MCF 10A (cell line): ENCODE results near the gene SUOX. TPM values are rescaled to one million over a fixed set of nuclear protein-coding genes. Genes with fewer than 3 reads are reported as not detected.
"Not testable (repeated sequence)": the region's sequence is repeated elsewhere in the genome, so short reads cannot be mapped to it uniquely, and the experiment has no call there.

Experiments used
- BruUV-seq: library from RNA; stranded (reverse); fragments of 400-500 nt; replicated peaks from 2 replicates; lab custom pipeline; 2021; lab: Mats Ljungman, UMichigan
- CTCF ChIA-PET: fragments of 300-600 bp; sonication (Branson Sonifier 250); formaldehyde crosslinking; extraction: SDS; loops from one replicate; lab custom pipeline; 2021; ENCODE audit warnings: antibody characterized with exemption, inconsistent platforms; lab: Yijun Ruan, JAX
- POLR2A ChIA-PET: fragments of 300-600, 350-650 bp; sonication (Branson Sonifier 250); formaldehyde crosslinking; extraction: SDS; loops from one replicate; lab custom pipeline; 2020; ENCODE audit warnings: antibody characterized with exemption, inconsistent platforms; lab: Yijun Ruan, JAX
- DNase-seq: peaks from one replicate; pipeline ENCODE4 v3.0.0-alpha.2; 2018; ENCODE audit not compliant: unreplicated experiment
- H3K27ac Mint-ChIP-seq: one replicate; pipeline ENCODE4 v1.8.0; 2022; ENCODE audit warnings: mild to moderate bottlenecking, low read depth, mixed read lengths; ENCODE audit not compliant: unreplicated experiment
- H3K27me3 Mint-ChIP-seq: one replicate; pipeline ENCODE4 v1.8.0; 2022; ENCODE audit warnings: mixed read lengths; ENCODE audit not compliant: insufficient read depth, unreplicated experiment
- H3K36me3 Mint-ChIP-seq: one replicate; pipeline ENCODE4 v1.8.0; 2022; ENCODE audit warnings: mild to moderate bottlenecking, moderate library complexity, mixed read lengths; ENCODE audit not compliant: insufficient read depth, unreplicated experiment
- H3K4me1 Mint-ChIP-seq: one replicate; pipeline ENCODE4 v1.8.0; 2022; ENCODE audit warnings: mixed read lengths; ENCODE audit not compliant: insufficient read depth, unreplicated experiment
- H3K4me3 Mint-ChIP-seq: one replicate; pipeline ENCODE4 v1.8.0; 2022; ENCODE audit warnings: mild to moderate bottlenecking, moderate library complexity, mixed read lengths; ENCODE audit not compliant: unreplicated experiment
- H3K9me3 Mint-ChIP-seq: one replicate; pipeline ENCODE4 v1.8.0; 2022; ENCODE audit warnings: mixed read lengths; ENCODE audit not compliant: unreplicated experiment
- CTCF ChIP-seq: fragments of 200-600 bp; IDR thresholded peaks from one replicate; pipeline ENCODE4 v1.8.0; 2022; ENCODE audit warnings: antibody characterized with exemption, mild to moderate bottlenecking; ENCODE audit not compliant: unreplicated experiment
- intact Hi-C: fragments of 100-400 bp; cut with micrococcal nuclease; formaldehyde crosslinking; loops from 2 replicates; pipeline ENCODE4 v1.14.1; 2022
- total RNA-seq: library from RNA; stranded (reverse); gene quantifications from 2 replicates; pipeline ENCODE4 v1.2.3, GENCODE V29; 2022

The SUOX gene
- total RNA-seq, 1 experiment from 2014 or later, result 6.3 TPM

- Mint-ChIP-seq H3K4me3 (no peak overlapping the region), H3K27ac (no peak overlapping the region), H3K36me3 (peaks cover 62% of the 10 kb centered on the region), H3K9me3 (no peaks in the 10 kb centered on the region), H3K27me3 (no peaks in the 10 kb centered on the region), H3K4me1 (peaks cover 5% of the 10 kb centered on the region)
- BruUV-seq, result no TSS peak
- intact Hi-C loops, result no loop called here
- POLR2A ChIA-PET, result interaction anchor here (0.6 to 2.9 kb wide), 9 partner anchors 9 to 737 kb away, joined by 3 to 36 read pairs (median 5); partner anchors contain the start of genes ESYT1, RAB5B and SUOX
- no peak for TF ChIP-seq CTCF
- no peak for DNase-seq
- CTCF ChIA-PET, result interaction anchor here (0.5 to 7.0 kb wide), 13 partner anchors 8 to 164 kb away, joined by 3 to 80 read pairs (median 3); partner anchors contain the start of genes DGKA, ORMDL2, RAB5B and SARNP
These were observed 14.6 kb upstream of the SUOX start for GRCh38 chr12:55982319-55982936.

DNA sequence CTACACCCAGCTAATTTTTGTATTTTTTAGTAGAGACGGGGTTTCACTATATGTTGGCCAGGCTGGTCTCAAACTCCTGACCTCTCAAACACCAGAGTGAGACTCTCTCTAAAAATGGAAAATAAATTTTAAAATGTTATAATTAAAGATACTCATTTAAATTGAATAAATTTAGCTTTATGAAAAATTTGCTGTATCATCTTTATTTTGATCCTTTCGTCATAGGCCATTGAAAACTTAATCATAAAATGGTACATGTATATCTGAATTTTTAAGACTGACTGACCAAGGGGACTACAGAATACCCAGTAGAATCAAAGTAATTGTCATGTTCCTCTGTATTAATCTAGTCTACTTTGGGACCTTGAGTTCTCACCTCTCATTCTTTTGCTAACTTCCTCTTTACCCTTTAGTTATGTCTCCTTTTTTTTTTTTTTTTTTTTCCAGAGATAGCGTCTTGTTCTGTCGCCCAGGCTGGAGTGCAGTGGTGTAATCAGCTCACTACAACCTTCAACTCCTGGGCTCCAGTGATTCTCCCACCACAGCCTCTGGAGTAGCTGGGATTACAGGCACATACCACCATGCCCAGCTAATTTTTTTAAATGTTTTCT lies 13.7 kb upstream of the SUOX start:
- Mint-ChIP-seq H3K27ac (no peak overlapping the region), H3K27me3 (no peaks in the 10 kb centered on the region), H3K4me1 (peaks cover 2% of the 10 kb centered on the region), H3K9me3 (no peaks in the 10 kb centered on the region), H3K36me3 (peaks cover 63% of the 10 kb centered on the region), H3K4me3 (no peak overlapping the region)
- no peak for TF ChIP-seq CTCF
- ChIA-PET POLR2A (interaction anchor here (1.1 to 2.9 kb wide), 5 partner anchors 10 to 145 kb away, joined by 3 to 36 read pairs (median 5); partner anchors contain the start of genes ESYT1, RAB5B and SUOX), CTCF (interaction anchor here (0.5 to 7.0 kb wide), 8 partner anchors 8 to 97 kb away, joined by 3 to 80 read pairs (median 4); partner anchors contain the start of genes DGKA, RAB5B and SUOX)
- no TSS peak for BruUV-seq
- intact Hi-C loops, result no loop called here
- DNase-seq, result no peak

DNA sequence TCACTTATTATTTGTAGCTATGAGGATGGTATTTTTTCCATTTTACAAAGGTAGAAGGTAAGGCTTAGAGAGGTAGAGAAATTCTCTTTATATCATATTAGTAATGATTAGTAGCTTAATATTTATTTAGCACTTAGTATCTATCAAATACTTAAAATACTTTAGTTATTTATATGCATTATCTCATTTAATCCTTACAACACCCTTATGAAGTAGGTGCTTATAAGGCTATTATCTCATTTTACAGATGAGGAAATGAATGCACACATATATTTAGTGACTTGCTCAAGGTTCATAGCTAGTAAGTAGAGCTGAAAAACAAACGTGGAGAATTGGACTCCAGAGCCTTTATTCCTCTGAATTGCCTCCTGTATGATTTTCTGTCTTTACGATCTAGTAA lies 12.2 kb upstream of the SUOX start:
- POLR2A ChIA-PET, result interaction anchor here (0.7 to 3.0 kb wide), 3 partner anchors 11 to 57 kb away, joined by 3 to 25 read pairs (median 23); partner anchors contain the start of genes RAB5B and SUOX
- H3K4me3 Mint-ChIP-seq, result no peak overlapping the region
- BruUV-seq, result no TSS peak
- peaks cover 78% of the 10 kb centered on the region for H3K36me3 Mint-ChIP-seq
- H3K9me3 Mint-ChIP-seq, result no peaks in the 10 kb centered on the region
- no peak for TF ChIP-seq CTCF
- no peak overlapping the region for H3K27ac Mint-ChIP-seq
- no peaks in the 10 kb centered on the region for H3K27me3 Mint-ChIP-seq
- intact Hi-C loops, result no loop called here
- no peaks in the 10 kb centered on the region for H3K4me1 Mint-ChIP-seq
- CTCF ChIA-PET, result interaction anchor here (0.6 to 7.0 kb wide), 6 partner anchors 10 to 59 kb away, joined by 3 to 80 read pairs (median 4); partner anchors contain the start of gene SUOX
- no peak for DNase-seq

DNA sequence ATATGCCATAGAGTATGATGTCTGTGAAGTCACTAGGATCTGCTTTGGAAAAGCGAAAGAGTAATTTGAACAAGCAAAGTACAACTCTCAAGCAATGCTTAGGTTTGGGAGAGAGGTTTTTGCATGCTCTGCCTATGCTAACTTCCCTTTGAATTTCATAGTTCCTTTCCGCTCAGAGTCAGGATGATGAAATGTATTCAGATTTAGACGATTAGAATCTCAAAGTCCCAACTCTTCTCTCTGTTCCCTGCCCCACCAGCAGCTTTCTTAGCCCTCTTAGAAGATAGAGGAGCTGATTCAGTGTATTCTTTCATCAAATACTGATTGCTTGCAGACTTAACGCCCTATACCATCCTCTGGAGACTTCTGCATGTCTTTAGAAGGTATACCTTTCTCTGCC lies 11.7 kb upstream of the SUOX start:
- ChIA-PET CTCF (interaction anchor here (0.7 to 7.0 kb wide), 4 partner anchors 10 to 248 kb away, joined by 3 to 80 read pairs (median 4); partner anchors contain the start of gene SUOX), POLR2A (interaction anchor here (0.7 to 3.0 kb wide), 3 partner anchors 11 to 1094 kb away, joined by 3 to 25 read pairs (median 23); partner anchors contain the start of genes RAB5B and SUOX)
- TF ChIP-seq CTCF, result no peak
- H3K27me3 Mint-ChIP-seq, result no peaks in the 10 kb centered on the region
- H3K27ac Mint-ChIP-seq, result peak overlapping the region; percentile 19
- no peak overlapping the region for H3K4me3 Mint-ChIP-seq
- no peak for DNase-seq
- peaks cover 78% of the 10 kb centered on the region for H3K36me3 Mint-ChIP-seq
- H3K9me3 Mint-ChIP-seq, result no peaks in the 10 kb centered on the region
- intact Hi-C loops, result no loop called here
- H3K4me1 Mint-ChIP-seq, result no peaks in the 10 kb centered on the region
- BruUV-seq, result no TSS peak

GRCh38 chr12:55985976-55986375 lies 11.1 kb upstream of the SUOX start:
- intact Hi-C loops, H3K4me1 Mint-ChIP-seq, H3K9me3 Mint-ChIP-seq, H3K4me3 Mint-ChIP-seq, BruUV-seq, DNase-seq, H3K27me3 Mint-ChIP-seq: not testable (repeated sequence)
- ChIA-PET POLR2A (interaction anchor here (0.7 to 3.0 kb wide), 2 partner anchors 12 to 1093 kb away, joined by 3 to 25 read pairs; partner anchors contain the start of gene RAB5B), CTCF (interaction anchor here (0.7 to 7.0 kb wide), 5 partner anchors 8 to 248 kb away, joined by 3 to 80 read pairs (median 3); partner anchors contain the start of gene SUOX)
- peak overlapping the region; percentile 19 for H3K27ac Mint-ChIP-seq
- H3K36me3 Mint-ChIP-seq, result peaks cover 82% of the 10 kb centered on the region
